HG03558 (cell line): ENCODE measurements around the gene AFF3.

ENCODE experiments used
- ATAC-seq: cut with Tn5 transposase; IDR thresholded peaks from one replicate; pipeline ENCODE4 v1.9.1; 2021; ENCODE audit warnings: moderate number of reproducible peaks; ENCODE audit not compliant: unreplicated experiment; ENCODE audit errors: extremely low read depth

Gene AFF3

GRCh38 chr2:99865818-99866676 is 276.3 kb downstream of the AFF3 start:
- no peak for ATAC-seq

GRCh38 chr2:99864561-99865553 is 277.5 kb downstream of the AFF3 start:
- no peak for ATAC-seq

GRCh38 chr2:99863903-99864270 is 278.5 kb downstream of the AFF3 start:
- ATAC-seq: no peak

- no peak for ATAC-seq
Measured at GRCh38 chr2:99863236-99863902, 279.0 kb downstream of the AFF3 start.

- no peak for ATAC-seq
Measured at GRCh38 chr2:99862566-99862965, 279.8 kb downstream of the AFF3 start.

GRCh38 chr2:99861376-99861760 is 281.0 kb downstream of the AFF3 start:
- no peak for ATAC-seq

- no peak for ATAC-seq
Measured at GRCh38 chr2:99860720-99861375, 281.5 kb downstream of the AFF3 start.

- ATAC-seq: no peak
Measured at GRCh38 chr2:99858951-99859596, 283.3 kb downstream of the AFF3 start.

GRCh38 chr2:99857867-99858444 is 284.4 kb downstream of the AFF3 start:
- no peak for ATAC-seq

GRCh38 chr2:99857372-99857771 is 285.0 kb downstream of the AFF3 start:
- ATAC-seq: no peak

- ATAC-seq: no peak
Measured at GRCh38 chr2:99856119-99856518, 286.3 kb downstream of the AFF3 start.

- no peak for ATAC-seq
Measured at GRCh38 chr2:99854236-99854852, 288.0 kb downstream of the AFF3 start.

- no peak for ATAC-seq
Measured at GRCh38 chr2:99852956-99853355, 289.4 kb downstream of the AFF3 start.

- no peak for ATAC-seq
Measured at GRCh38 chr2:99852376-99852934, 289.9 kb downstream of the AFF3 start.

GRCh38 chr2:99851811-99852210 is 290.6 kb downstream of the AFF3 start:
- ATAC-seq: no peak

GRCh38 chr2:99851089-99851488 is 291.3 kb downstream of the AFF3 start:
- no peak for ATAC-seq

- no peak for ATAC-seq
Measured at GRCh38 chr2:99850084-99850710, 292.2 kb downstream of the AFF3 start.

GRCh38 chr2:99846462-99847107 is 295.8 kb downstream of the AFF3 start:
- ATAC-seq: no peak
